CD14-positive monocyte (primary cell): ENCODE measurements around the gene FYB2. TPM values are rescaled to one million over a fixed set of nuclear protein-coding genes. Genes with fewer than 3 reads are reported as not detected.

Experiments
- DNase-seq, 3 donors: peaks; one replicate each; pipeline ENCODE4 v3.0.0-alpha.2; 2011 to 2022
- H2AFZ ChIP-seq: 2 replicates; pipeline ENCODE4 v1.6.0; 2012; ENCODE audit warnings: mild to moderate bottlenecking, low read depth, low read length, inconsistent platforms; ENCODE audit not compliant: insufficient read depth, poor library complexity, severe bottlenecking
- H3K27ac ChIP-seq, 2 donors: 1 replicate in 1 of 2; 2 replicates in 1 of 2; pipeline ENCODE4 v1.5.1; 2012 to 2013; ENCODE audit warnings: low read length in 2 of 2, control low read depth in 1 of 2, inconsistent platforms in 1 of 2, low read depth in 1 of 2, mild to moderate bottlenecking in 1 of 2
- H3K27me3 ChIP-seq, 2 donors: one replicate each; pipeline versions ENCODE4 v1.6.0 to v1.6.1; 2011 to 2013; ENCODE audit warnings: low read length in 2 of 2; ENCODE audit not compliant: control insufficient read depth in 2 of 2, insufficient read depth in 2 of 2
- H3K36me3 ChIP-seq, 2 donors: replicated peaks in 1 of 2; 1 replicate in 1 of 2; 2 replicates in 1 of 2; pipeline versions ENCODE4 v1.5.1 to v1.6.1; 2012 to 2013; ENCODE audit warnings: low read length in 2 of 2, control low read depth in 1 of 2, inconsistent platforms in 1 of 2, mild to moderate bottlenecking in 1 of 2; ENCODE audit not compliant: insufficient read depth in 2 of 2, control insufficient read depth in 1 of 2
- H3K4me1 ChIP-seq, 2 donors: 1 replicate in 1 of 2; 2 replicates in 1 of 2; pipeline versions ENCODE4 v1.5.1 to v1.6.1; 2012 to 2013; ENCODE audit warnings: low read length in 2 of 2, control low read depth in 1 of 2, inconsistent platforms in 1 of 2, mild to moderate bottlenecking in 1 of 2, moderate library complexity in 1 of 2; ENCODE audit not compliant: insufficient read depth in 2 of 2, control insufficient read depth in 1 of 2
- H3K4me2 ChIP-seq: replicated peaks from 2 replicates; pipeline ENCODE3; 2012; ENCODE audit warnings: low read length, moderate library complexity, mild to moderate bottlenecking; ENCODE audit not compliant: poor library complexity, severe bottlenecking; ENCODE audit errors: extremely low read depth
- H3K4me3 ChIP-seq, 3 experiments: fragments of 200-600 bp in 1 of 3; sonication (generic) in 1 of 3; replicated peaks in 1 of 3; 1 replicate in 2 of 3; 2 replicates in 1 of 3; pipeline ENCODE4 v1.5.1; 2011 to 2013; ENCODE audit warnings: low read length in 3 of 3, mild to moderate bottlenecking in 3 of 3, control low read depth in 2 of 3, low read depth in 2 of 3, inconsistent platforms in 1 of 3, moderate library complexity in 1 of 3
- H3K79me2 ChIP-seq: 2 replicates; pipeline ENCODE4 v1.6.0; 2012; ENCODE audit warnings: mild to moderate bottlenecking, control low read depth, inconsistent platforms, low read length, moderate library complexity; ENCODE audit not compliant: insufficient read depth
- H3K9ac ChIP-seq: 2 replicates; pipeline ENCODE4 v1.6.0; 2017; ENCODE audit warnings: low read length, mild to moderate bottlenecking; ENCODE audit not compliant: insufficient read depth, poor library complexity, severe bottlenecking
- H3K9me3 ChIP-seq, 2 donors: replicated peaks in 1 of 2; 1 replicate in 1 of 2; 2 replicates in 1 of 2; pipeline versions ENCODE4 v1.5.1 to v1.6.1; 2012 to 2013; ENCODE audit warnings: low read length in 2 of 2, control low read depth in 1 of 2; ENCODE audit not compliant: control insufficient read depth in 1 of 2, insufficient read depth in 1 of 2
- H4K20me1 ChIP-seq: 2 replicates; pipeline ENCODE4 v1.6.0; 2012; ENCODE audit warnings: mild to moderate bottlenecking, low read length, control low read depth, moderate library complexity; ENCODE audit not compliant: insufficient read depth
- H3K27ac Mint-ChIP-seq, 7 donors: one replicate each; pipeline ENCODE4 v1.8.0; 2020; ENCODE audit warnings: mild to moderate bottlenecking in 7 of 7, mixed read lengths in 7 of 7, moderate library complexity in 6 of 7, inconsistent platforms in 2 of 7
- H3K27me3 Mint-ChIP-seq, 3 donors: one replicate each; pipeline ENCODE4 v1.8.0; 2021 to 2022; ENCODE audit warnings: low read depth in 3 of 3, mild to moderate bottlenecking in 3 of 3, mixed read lengths in 3 of 3, moderate library complexity in 3 of 3, inconsistent platforms in 1 of 3
- H3K36me3 Mint-ChIP-seq, 2 donors: one replicate each; pipeline ENCODE4 v1.8.0; 2020; ENCODE audit warnings: mixed read lengths in 2 of 2, inconsistent platforms in 1 of 2, mild to moderate bottlenecking in 1 of 2
- H3K4me1 Mint-ChIP-seq: one replicate; pipeline ENCODE4 v1.8.0; 2020; ENCODE audit warnings: mild to moderate bottlenecking, mixed read lengths
- H3K4me3 Mint-ChIP-seq, 2 donors: one replicate each; pipeline ENCODE4 v1.8.0; 2020; ENCODE audit warnings: mild to moderate bottlenecking in 2 of 2, mixed read lengths in 2 of 2, moderate library complexity in 1 of 2
- H3K9me3 Mint-ChIP-seq, 7 donors: one replicate each; pipeline ENCODE4 v1.8.0; 2020 to 2022; ENCODE audit warnings: mixed read lengths in 7 of 7, mild to moderate bottlenecking in 6 of 7, moderate library complexity in 6 of 7, inconsistent platforms in 2 of 7
- WGBS: methylation state at CpG from one replicate; pipeline ENCODE4 v1.1.5; 2013; ENCODE audit warnings: missing lambda C conversion rate; ENCODE audit not compliant: insufficient coverage; 5-methylcytosine and 5-hydroxymethylcytosine counted together
- intact Hi-C, 2 donors: fragments of 100-400 bp; cut with micrococcal nuclease; formaldehyde crosslinking; loops; one replicate each; pipeline versions ENCODE4 v1.15.0 to v1.15.1; 2023
- polyA plus RNA-seq, 3 donors: library from polyadenylated mRNA; depleted of rRNA in 1 of 3; unstranded in 2 of 3; stranded (reverse) in 1 of 3; fragments of 300-500 nt in 2 of 3; fragments of >200 nt in 1 of 3; fragmentation: Illumina TruSeq in 2 of 3; gene quantifications; 1 replicate in 2 of 3; 2 replicates in 1 of 3; pipeline ENCODE4 v1.2.3, GENCODE V29; 2012 to 2021
- TF ChIP-seq, protein P1 (sequence below): fragments of 200-600 bp; IDR thresholded peaks from one replicate; pipeline ENCODE4 v1.8.0; 2022; ENCODE audit warnings: antibody characterized with exemption, mild to moderate bottlenecking

FYB2 gene
- polyA plus RNA-seq, 3 donors = not detected

DNA sequence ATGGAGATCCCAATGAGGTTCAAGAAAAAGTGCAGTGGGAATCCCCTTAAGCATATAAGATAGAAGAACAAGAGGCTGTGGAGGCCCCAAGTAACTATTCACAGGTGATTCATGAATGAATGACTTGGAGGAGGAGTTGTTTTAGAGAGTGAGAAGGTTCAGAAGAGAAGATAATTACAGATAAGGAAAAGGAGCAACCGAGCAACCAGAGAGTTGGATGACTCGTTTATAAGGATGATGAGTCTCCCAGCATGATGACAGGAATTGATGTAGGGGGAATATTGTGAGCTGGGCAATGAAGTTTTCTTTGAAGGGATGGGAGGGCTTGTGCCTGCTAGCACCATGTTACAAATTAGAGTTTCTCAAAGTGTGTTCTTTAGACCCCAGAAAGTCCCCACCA, 45.2 kb upstream of the FYB2 start:
- Histone ChIP-seq H4K20me1 (no peaks in the 10 kb centered on the region), H3K4me2 (no peak overlapping the region), H3K27ac (no peak overlapping the region), H3K4me1 (no peaks in the 10 kb centered on the region), H2AFZ (no peak overlapping the region), H3K27me3 (no peaks in the 10 kb centered on the region), H3K79me2 (no peaks in the 10 kb centered on the region), H3K9ac (no peak overlapping the region), H3K9me3 (no peaks in the 10 kb centered on the region), H3K36me3 (no peaks in the 10 kb centered on the region), H3K4me3 (no peak overlapping the region)
- Mint-ChIP-seq H3K27ac (no peak overlapping the region), H3K27me3 (peaks cover 1 to 4% (median 2%) of the 10 kb centered on the region in 3 donors), H3K9me3 (peaks cover 0 to 3% (median 0%) of the 10 kb centered on the region in 7 donors), H3K36me3 (no peaks in the 10 kb centered on the region), H3K4me3 (no peak overlapping the region), H3K4me1 (no peaks in the 10 kb centered on the region)
- no peak for DNase-seq
- WGBS = 70% methylated on average over 2 of the region's 2 CpGs
- TF ChIP-seq, protein P1, sequence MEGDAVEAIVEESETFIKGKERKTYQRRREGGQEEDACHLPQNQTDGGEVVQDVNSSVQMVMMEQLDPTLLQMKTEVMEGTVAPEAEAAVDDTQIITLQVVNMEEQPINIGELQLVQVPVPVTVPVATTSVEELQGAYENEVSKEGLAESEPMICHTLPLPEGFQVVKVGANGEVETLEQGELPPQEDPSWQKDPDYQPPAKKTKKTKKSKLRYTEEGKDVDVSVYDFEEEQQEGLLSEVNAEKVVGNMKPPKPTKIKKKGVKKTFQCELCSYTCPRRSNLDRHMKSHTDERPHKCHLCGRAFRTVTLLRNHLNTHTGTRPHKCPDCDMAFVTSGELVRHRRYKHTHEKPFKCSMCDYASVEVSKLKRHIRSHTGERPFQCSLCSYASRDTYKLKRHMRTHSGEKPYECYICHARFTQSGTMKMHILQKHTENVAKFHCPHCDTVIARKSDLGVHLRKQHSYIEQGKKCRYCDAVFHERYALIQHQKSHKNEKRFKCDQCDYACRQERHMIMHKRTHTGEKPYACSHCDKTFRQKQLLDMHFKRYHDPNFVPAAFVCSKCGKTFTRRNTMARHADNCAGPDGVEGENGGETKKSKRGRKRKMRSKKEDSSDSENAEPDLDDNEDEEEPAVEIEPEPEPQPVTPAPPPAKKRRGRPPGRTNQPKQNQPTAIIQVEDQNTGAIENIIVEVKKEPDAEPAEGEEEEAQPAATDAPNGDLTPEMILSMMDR = no peak
- intact Hi-C loops = no loop called here

DNA sequence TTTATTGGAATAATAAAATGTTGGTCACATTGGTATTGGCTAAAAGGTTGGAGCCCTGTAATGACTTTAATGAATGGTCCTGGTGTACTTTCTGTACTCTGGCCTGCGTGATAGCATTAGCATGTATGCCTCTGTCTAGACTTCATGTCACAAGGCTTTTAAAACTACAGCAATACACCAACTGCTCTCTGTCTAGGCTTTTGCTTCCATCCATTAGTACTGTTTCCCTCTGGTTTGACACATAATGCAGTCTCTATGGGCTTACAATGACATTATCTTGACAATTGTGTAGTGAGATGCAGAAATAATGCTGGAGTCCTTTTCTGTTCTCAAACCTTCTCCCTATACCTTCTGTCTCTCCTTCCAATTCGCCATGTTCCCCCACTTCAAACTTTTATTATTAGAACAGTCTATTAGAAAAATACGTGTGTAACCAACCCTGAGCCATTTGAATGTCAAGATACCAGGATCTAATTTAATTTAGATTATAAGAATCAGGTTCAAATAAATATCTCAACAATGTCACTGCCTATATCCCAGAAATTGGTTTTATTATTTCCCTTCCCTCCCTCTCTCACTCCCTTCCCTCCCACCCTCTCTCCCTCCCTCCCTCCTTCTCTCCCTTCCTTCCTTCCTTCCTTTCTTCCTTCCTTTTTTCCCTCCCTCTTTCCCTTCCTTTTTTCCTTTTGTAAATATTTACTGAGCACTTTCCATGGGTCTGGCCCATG, 44.2 kb upstream of the FYB2 start:
- Mint-ChIP-seq H3K27me3 (peaks cover 0 to 4% (median 2%) of the 10 kb centered on the region in 3 donors), H3K27ac (no peak overlapping the region), H3K36me3 (no peaks in the 10 kb centered on the region), H3K4me3 (no peak overlapping the region), H3K9me3 (peaks cover 0 to 3% (median 0%) of the 10 kb centered on the region in 7 donors), H3K4me1 (no peaks in the 10 kb centered on the region)
- no peaks in the 10 kb centered on the region for H3K4me1 ChIP-seq
- H3K79me2 ChIP-seq = no peaks in the 10 kb centered on the region
- no peak overlapping the region for H3K4me2 ChIP-seq
- H3K36me3 ChIP-seq = no peaks in the 10 kb centered on the region
- no peak overlapping the region for H2AFZ ChIP-seq
- TF ChIP-seq, protein P1 = no peak
- H3K9ac ChIP-seq = no peak overlapping the region
- no peaks in the 10 kb centered on the region for H3K9me3 ChIP-seq
- no peak overlapping the region for H3K27ac ChIP-seq
- intact Hi-C loops = no loop called here
- H4K20me1 ChIP-seq = no peaks in the 10 kb centered on the region
- no CpG with 5 or more reads among the region's 3 CpGs for whole genome bisulfite sequencing
- no peaks in the 10 kb centered on the region for H3K27me3 ChIP-seq
- DNase-seq = no peak
- H3K4me3 ChIP-seq = no peak overlapping the region
